Body of pancreas (tissue), 4 donors: ENCODE measurements around the gene RNLS. TPM values are rescaled to one million over a fixed set of nuclear protein-coding genes. Genes with fewer than 3 reads are reported as not detected.

Experiments
- ATAC-seq: fragments of 150-250 bp; one replicate; pipeline ENCODE4 v1.9.1; 2016
- DNase-seq, 4 donors: peaks; one replicate each; pipeline ENCODE4 v3.0.0-alpha.2; 2019
- H3K27ac ChIP-seq, 4 donors: fragments of 200-600 bp; sonication (generic); 1 replicate in 3 of 4; 2 replicates in 1 of 4; pipeline versions ENCODE4 v1.5.1 to v1.6.1; 2016 to 2019; ENCODE audit warnings: mild to moderate bottlenecking in 1 of 4, mixed read lengths in 1 of 4, moderate library complexity in 1 of 4
- H3K27me3 ChIP-seq, 2 donors: fragments of 200-600 bp; sonication (generic); one replicate each; pipeline ENCODE4 v1.6.0; 2016; ENCODE audit warnings: mild to moderate bottlenecking in 1 of 2
- H3K36me3 ChIP-seq, 2 donors: fragments of 200-600 bp; sonication (generic); replicated peaks in 1 of 2; 2 replicates each; pipeline ENCODE4 v1.5.1; 2016; ENCODE audit warnings: low read depth in 2 of 2; ENCODE audit not compliant: insufficient read depth in 1 of 2
- H3K4me1 ChIP-seq: fragments of 200-600 bp; sonication (generic); one replicate; pipeline ENCODE4 v1.6.0; 2016
- H3K4me3 ChIP-seq, 2 donors: fragments of 200-600 bp; sonication (generic); 1 replicate in 1 of 2; 2 replicates in 1 of 2; pipeline ENCODE4 v1.5.1; 2016 to 2019
- H3K9me3 ChIP-seq, 3 donors: fragments of 200-600 bp; sonication (generic); 1 replicate in 2 of 3; 2 replicates in 1 of 3; pipeline ENCODE4 v1.5.1; 2016
- POLR2A ChIP-seq, 3 donors: fragments of 450-650 bp; IDR thresholded peaks; one replicate each; pipeline ENCODE4 v1.6.1; 2016; ENCODE audit warnings: antibody characterized with exemption in 3 of 3, mild to moderate bottlenecking in 2 of 3
- WGBS, 2 donors: methylation state at CpG; one replicate each; pipeline ENCODE4 v1.1.5; 2017; 5-methylcytosine and 5-hydroxymethylcytosine counted together
- intact Hi-C: fragments of 100-400 bp; cut with DNase I; formaldehyde crosslinking; loops from one replicate; pipeline ENCODE4 v1.15.1; 2023
- total RNA-seq, 2 donors: library from RNA; depleted of rRNA; stranded (reverse); fragments of >200 nt; gene quantifications; one replicate each; pipeline ENCODE4 v1.1.0, GENCODE V29; 2016
- TF ChIP-seq, protein P1 (sequence below), 7 experiments: fragments of 450-650 bp in 4 of 7; fragments of 200-600 bp in 3 of 7; sonication (generic) in 3 of 7; IDR thresholded peaks; one replicate each; pipeline ENCODE4 v1.5.1; 2016 to 2019; ENCODE audit warnings: antibody characterized with exemption in 7 of 7

RNLS gene
- total RNA-seq, 2 donors from 2014 or later, result 7.9 to 26.5 TPM

DNA sequence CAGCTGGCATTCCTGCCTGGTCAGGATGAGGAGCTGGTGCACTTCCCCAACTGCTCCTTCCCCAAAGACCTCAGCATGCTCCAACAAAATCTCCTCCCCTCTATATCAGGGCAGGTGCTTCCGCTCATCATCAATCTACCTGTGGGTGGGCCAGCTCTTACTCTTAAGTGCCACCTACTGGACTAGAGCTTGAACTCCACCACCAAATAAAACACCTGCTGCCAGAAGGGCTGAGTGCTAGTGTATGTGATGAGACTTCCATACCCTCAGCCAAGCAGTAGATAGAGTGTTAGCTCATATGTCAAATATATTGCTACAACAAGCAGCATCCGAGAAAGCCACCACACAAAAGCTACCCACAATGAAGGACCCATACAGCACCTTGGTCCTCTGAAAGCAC is 264.3 kb downstream of the RNLS start:
- Histone ChIP-seq H3K36me3 (no peaks in the 10 kb centered on the region), H3K27ac (no peak overlapping the region), H3K4me1 (no peaks in the 10 kb centered on the region), H3K27me3 (no peaks in the 10 kb centered on the region), H3K9me3 (no peaks in the 10 kb centered on the region), H3K4me3 (no peak overlapping the region)
- TF ChIP-seq, protein P1, sequence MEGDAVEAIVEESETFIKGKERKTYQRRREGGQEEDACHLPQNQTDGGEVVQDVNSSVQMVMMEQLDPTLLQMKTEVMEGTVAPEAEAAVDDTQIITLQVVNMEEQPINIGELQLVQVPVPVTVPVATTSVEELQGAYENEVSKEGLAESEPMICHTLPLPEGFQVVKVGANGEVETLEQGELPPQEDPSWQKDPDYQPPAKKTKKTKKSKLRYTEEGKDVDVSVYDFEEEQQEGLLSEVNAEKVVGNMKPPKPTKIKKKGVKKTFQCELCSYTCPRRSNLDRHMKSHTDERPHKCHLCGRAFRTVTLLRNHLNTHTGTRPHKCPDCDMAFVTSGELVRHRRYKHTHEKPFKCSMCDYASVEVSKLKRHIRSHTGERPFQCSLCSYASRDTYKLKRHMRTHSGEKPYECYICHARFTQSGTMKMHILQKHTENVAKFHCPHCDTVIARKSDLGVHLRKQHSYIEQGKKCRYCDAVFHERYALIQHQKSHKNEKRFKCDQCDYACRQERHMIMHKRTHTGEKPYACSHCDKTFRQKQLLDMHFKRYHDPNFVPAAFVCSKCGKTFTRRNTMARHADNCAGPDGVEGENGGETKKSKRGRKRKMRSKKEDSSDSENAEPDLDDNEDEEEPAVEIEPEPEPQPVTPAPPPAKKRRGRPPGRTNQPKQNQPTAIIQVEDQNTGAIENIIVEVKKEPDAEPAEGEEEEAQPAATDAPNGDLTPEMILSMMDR (IDR thresholded peaks at IDR 0.05), result peak in 3 of 7 experiments; percentile 17 to 26 (median 19)
- TF ChIP-seq POLR2A (IDR thresholded peaks at IDR 0.05), result no peak
- WGBS, 2 donors, result 94 to 100% methylated on average over 2 of the region's 2 CpGs
- ATAC-seq (no peak), DNase-seq (no peak)
- intact Hi-C loops, result no loop called here

DNA sequence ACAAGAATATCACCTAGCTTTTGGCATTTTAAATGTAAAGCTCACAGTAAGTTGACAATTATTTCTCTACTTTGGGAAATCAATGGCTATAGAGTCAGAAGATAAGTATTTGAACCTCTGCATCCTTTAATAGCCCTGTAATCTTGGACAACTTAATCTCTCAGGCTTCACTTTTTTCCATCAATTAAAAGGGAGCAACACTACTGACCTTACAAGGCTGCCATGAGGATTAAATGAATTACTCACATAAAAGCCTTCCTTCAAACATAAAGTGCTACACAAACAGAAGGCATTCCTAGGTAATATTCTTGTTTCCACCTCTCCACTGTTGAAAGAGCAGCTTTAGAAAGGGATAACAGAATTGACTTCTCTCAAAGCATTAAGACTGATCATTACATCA is 266.0 kb downstream of the RNLS start:
- ATAC-seq, result no peak
- Histone ChIP-seq H3K27ac (no peak overlapping the region), H3K4me3 (no peak overlapping the region), H3K4me1 (no peaks in the 10 kb centered on the region), H3K36me3 (no peaks in the 10 kb centered on the region), H3K9me3 (no peaks in the 10 kb centered on the region), H3K27me3 (no peaks in the 10 kb centered on the region)
- intact Hi-C loops, result no loop called here
- no peak for TF ChIP-seq POLR2A (IDR thresholded peaks at IDR 0.05)
- TF ChIP-seq, protein P1 (IDR thresholded peaks at IDR 0.05), result no peak
- no peak for DNase-seq

DNA sequence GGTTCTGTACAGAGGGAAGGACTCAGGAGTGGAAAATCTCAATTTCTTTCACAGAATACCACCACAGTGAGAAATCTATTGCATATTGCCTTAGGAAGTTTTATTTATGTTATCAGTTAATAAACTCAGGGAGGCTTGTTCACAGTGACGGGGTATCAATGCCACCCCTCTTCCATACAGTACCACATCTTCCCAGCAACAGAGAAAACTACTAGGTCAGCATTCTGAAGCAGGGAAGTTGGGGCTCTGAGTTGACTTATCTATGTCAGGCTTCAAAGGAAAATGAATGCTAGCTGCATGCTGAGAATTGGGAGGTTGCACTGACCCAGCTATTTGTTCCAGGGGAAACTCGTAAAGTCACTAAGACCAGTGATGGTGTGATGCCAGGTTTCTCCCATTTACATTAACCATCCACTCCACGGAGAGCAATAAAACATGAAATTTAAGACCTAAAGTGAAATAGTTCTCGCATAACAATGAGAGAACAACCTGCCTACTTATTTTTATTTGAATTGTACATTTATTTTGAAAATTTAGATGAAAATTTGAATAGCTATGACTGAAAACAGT is 266.7 kb downstream of the RNLS start:
- 91 to 93% methylated on average over 4 of the region's 4 CpGs for WGBS, 2 donors
- no peaks in the 10 kb centered on the region for H3K27me3 ChIP-seq
- no peak overlapping the region for H3K27ac ChIP-seq
- no peaks in the 10 kb centered on the region for H3K36me3 ChIP-seq
- intact Hi-C loops, result no loop called here
- no peak for DNase-seq
- TF ChIP-seq POLR2A (IDR thresholded peaks at IDR 0.05), result no peak
- TF ChIP-seq, protein P1 (IDR thresholded peaks at IDR 0.05), result no peak
- ATAC-seq, result no peak
- no peak overlapping the region for H3K4me3 ChIP-seq
- no peaks in the 10 kb centered on the region for H3K9me3 ChIP-seq
- no peaks in the 10 kb centered on the region for H3K4me1 ChIP-seq

DNA sequence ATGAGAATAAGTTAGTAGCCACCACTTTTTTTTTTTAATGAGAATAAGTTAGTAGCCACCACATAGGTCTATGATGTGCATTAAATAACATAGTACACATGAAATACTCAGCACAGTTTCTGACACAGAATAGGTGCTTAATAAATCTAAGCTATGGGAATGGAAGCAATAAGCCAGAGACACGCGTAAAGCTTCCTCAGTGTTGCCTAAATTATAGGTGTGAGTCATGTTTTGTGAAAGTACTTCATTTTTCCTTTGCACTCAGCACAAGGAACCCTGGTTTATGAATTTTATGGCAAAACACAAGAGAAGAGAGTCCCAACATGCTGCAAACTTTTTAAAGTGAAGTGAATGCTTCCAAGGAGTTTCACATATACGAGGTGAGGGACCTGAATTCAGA is 267.4 kb downstream of the RNLS start:
- H3K4me3 ChIP-seq, result no peak overlapping the region
- no peaks in the 10 kb centered on the region for H3K9me3 ChIP-seq
- no peak for TF ChIP-seq POLR2A (IDR thresholded peaks at IDR 0.05)
- TF ChIP-seq, protein P1 (IDR thresholded peaks at IDR 0.05), result no peak
- 90 to 95% methylated on average over 3 of the region's 3 CpGs for WGBS, 2 donors
- DNase-seq, result no peak
- no peak overlapping the region for H3K27ac ChIP-seq
- H3K36me3 ChIP-seq, result no peaks in the 10 kb centered on the region
- H3K27me3 ChIP-seq, result no peaks in the 10 kb centered on the region
- intact Hi-C loops, result no loop called here
- ATAC-seq, result no peak
- no peaks in the 10 kb centered on the region for H3K4me1 ChIP-seq

DNA sequence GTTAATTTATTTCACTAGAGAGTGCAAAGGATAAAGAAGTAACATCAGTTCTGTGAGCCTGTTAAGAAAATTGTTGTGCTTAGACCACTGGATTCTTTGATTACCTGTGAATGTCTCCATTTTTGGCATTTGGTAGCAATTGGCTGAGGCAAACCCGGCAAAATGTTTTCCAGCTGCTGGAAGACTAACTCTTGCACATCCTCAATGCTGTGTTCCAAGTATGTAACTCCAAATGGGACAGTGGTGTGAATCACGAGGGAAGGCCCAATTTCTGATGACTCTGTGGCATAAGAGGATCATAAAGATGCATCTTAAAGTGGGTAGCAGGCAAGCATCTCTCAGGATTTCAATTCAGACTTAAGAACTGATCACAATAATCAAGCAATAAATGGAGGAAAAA is 268.8 kb downstream of the RNLS start:
- ATAC-seq, result no peak
- H3K27ac ChIP-seq, result no peak overlapping the region
- no peaks in the 10 kb centered on the region for H3K27me3 ChIP-seq
- DNase-seq, result peak in 1 of 4 donors; percentile 5
- H3K4me3 ChIP-seq, result no peak overlapping the region
- 82 to 98% methylated on average over 2 of the region's 2 CpGs for WGBS, 2 donors
- no peaks in the 10 kb centered on the region for H3K9me3 ChIP-seq
- H3K4me1 ChIP-seq, result no peaks in the 10 kb centered on the region
- intact Hi-C loops, result no loop called here
- H3K36me3 ChIP-seq, result no peaks in the 10 kb centered on the region
- TF ChIP-seq POLR2A (IDR thresholded peaks at IDR 0.05), result no peak
- TF ChIP-seq, protein P1 (IDR thresholded peaks at IDR 0.05), result no peak
